ENCODE data around the gene CAST.

- TF ChIP-seq CTCF (IDR thresholded peaks at IDR 0.05), result no peak
- TF ChIP-seq POLR2A (IDR thresholded peaks at IDR 0.05), result no peak
These were observed 112.9 kb downstream of the CAST start for GRCh38 chr5:96775050-96775449.
